ENCODE measurements around the gene LAMB1.

Gene LAMB1

DNA sequence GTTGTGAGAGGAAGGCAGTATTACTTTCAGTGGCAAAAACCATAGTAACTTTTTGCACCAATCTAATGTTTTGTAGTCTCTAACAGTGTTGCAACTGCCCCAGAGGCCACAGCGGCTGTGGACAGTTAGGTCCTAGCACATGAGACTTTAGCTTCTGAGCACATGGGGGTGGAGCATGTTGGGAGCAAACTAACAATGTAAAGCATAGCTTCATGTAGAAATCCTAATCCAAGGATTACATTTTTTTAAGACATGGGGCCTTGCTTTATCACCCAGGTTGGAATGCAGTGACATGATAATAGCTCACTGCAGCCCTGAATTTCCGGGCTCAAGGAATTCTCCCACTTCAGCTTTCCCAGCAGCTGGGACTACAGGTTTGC is 49.0 kb downstream of the LAMB1 start:
- TF ChIP-seq, protein P1, sequence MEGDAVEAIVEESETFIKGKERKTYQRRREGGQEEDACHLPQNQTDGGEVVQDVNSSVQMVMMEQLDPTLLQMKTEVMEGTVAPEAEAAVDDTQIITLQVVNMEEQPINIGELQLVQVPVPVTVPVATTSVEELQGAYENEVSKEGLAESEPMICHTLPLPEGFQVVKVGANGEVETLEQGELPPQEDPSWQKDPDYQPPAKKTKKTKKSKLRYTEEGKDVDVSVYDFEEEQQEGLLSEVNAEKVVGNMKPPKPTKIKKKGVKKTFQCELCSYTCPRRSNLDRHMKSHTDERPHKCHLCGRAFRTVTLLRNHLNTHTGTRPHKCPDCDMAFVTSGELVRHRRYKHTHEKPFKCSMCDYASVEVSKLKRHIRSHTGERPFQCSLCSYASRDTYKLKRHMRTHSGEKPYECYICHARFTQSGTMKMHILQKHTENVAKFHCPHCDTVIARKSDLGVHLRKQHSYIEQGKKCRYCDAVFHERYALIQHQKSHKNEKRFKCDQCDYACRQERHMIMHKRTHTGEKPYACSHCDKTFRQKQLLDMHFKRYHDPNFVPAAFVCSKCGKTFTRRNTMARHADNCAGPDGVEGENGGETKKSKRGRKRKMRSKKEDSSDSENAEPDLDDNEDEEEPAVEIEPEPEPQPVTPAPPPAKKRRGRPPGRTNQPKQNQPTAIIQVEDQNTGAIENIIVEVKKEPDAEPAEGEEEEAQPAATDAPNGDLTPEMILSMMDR (IDR thresholded peaks at IDR 0.05; ENCODE audit: low read depth, low read length): no peak
- TF ChIP-seq EZH2phosphoT487 (IDR thresholded peaks at IDR 0.05; ENCODE audit: low read depth): no peak
- H3K36me3 ChIP-seq (replicated peaks; ENCODE audit: low read depth, low read length): no peaks in the 10 kb centered on the region

DNA sequence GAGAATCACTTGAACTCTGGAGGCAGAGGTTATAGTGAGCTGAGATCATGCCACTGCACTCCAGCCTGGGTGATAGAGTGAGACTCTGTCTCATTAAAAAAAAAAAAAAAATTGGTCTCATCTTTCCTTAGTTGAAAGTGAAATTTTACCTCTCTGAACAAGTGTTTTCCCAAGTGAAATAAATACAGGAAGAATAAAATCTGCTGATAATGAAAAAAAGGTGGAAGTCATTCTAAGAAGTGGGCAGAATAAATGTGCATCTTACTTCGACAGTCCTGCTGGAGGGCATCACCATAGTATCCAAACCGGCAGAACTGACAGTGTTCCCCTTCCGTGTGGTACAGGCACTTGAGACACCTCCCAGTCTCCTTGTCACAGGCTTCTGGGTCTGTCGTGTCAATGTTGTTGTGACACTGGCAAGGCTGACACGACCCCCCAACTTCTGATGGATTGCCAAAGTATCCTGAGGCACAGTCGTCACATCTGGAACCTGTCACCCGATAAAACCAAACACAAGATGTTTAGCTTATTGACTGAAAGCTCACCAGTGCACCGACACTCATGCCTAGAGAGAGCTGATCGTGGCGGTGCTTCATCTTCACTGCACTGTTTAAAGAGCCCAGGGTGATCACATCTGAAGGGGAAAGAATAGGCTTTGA is 49.6 kb downstream of the LAMB1 start:
- H3K27ac ChIP-seq (ENCODE audit: low read length): no peak overlapping the region
- no peaks in the 10 kb centered on the region for H3K4me1 ChIP-seq (ENCODE audit: low read length)
- H3K4me2 ChIP-seq (ENCODE audit: low read length): no peak overlapping the region
- H3K27me3 ChIP-seq (ENCODE audit: low read depth, low read length): no peaks in the 10 kb centered on the region
- TF ChIP-seq, protein P1 (IDR thresholded peaks at IDR 0.05; ENCODE audit: low read depth, low read length): no peak
- no peak for TF ChIP-seq EZH2phosphoT487 (IDR thresholded peaks at IDR 0.05; ENCODE audit: low read depth)
- H3K9ac ChIP-seq (ENCODE audit: low read length): no peak overlapping the region
- H3K79me2 ChIP-seq (ENCODE audit: low read length): no peaks in the 10 kb centered on the region
- H3K4me3 ChIP-seq (ENCODE audit: low read length): no peak overlapping the region
- H3K9me3 ChIP-seq (ENCODE audit: insufficient read depth, low read length): no peaks in the 10 kb centered on the region
- H2AFZ ChIP-seq (ENCODE audit: low read depth, low read length): no peak overlapping the region
- no peaks in the 10 kb centered on the region for H3K36me3 ChIP-seq (replicated peaks; ENCODE audit: low read depth, low read length)
- no peaks in the 10 kb centered on the region for H4K20me1 ChIP-seq (ENCODE audit: insufficient read depth, low read length)

More for the DNA sequence above, 49.0 kb downstream of the LAMB1 start:
- H2AFZ ChIP-seq (ENCODE audit: low read depth, low read length): no peak overlapping the region
- no peak overlapping the region for H3K27ac ChIP-seq (ENCODE audit: low read length)
- H3K9ac ChIP-seq (ENCODE audit: low read length): no peak overlapping the region
- no peaks in the 10 kb centered on the region for H3K9me3 ChIP-seq (ENCODE audit: insufficient read depth, low read length)
- H3K4me1 ChIP-seq (ENCODE audit: low read length): no peaks in the 10 kb centered on the region
- H3K4me2 ChIP-seq (ENCODE audit: low read length): no peak overlapping the region
- no peaks in the 10 kb centered on the region for H3K27me3 ChIP-seq (ENCODE audit: low read depth, low read length)
- no peaks in the 10 kb centered on the region for H4K20me1 ChIP-seq (ENCODE audit: insufficient read depth, low read length)
- no peaks in the 10 kb centered on the region for H3K79me2 ChIP-seq (ENCODE audit: low read length)
- H3K4me3 ChIP-seq (ENCODE audit: low read length): no peak overlapping the region

DNA sequence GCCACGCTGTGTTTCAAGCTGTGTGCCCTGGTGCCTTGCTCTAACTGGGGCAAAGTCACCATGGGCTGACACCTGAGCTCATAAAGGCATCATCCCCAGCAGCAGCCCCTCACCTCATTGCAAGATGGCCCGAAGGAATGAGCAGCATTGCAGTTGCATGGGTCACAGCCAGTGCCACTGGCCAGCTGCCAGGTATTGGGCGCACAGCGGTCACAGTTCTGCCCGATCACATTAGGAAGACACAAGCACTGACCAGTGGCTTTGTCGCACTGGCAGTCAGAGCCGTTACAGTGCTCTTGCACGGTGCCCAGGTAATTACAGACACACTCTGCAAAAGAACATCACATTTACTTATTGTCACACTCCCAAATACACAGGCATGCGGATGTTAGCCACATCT is 51.1 kb downstream of the LAMB1 start:
- Histone ChIP-seq H3K4me1 (ENCODE audit: low read length) (no peaks in the 10 kb centered on the region), H3K9ac (ENCODE audit: low read length) (no peak overlapping the region), H2AFZ (ENCODE audit: low read depth, low read length) (no peak overlapping the region), H3K4me3 (ENCODE audit: low read length) (no peak overlapping the region), H3K27me3 (ENCODE audit: low read depth, low read length) (no peaks in the 10 kb centered on the region), H3K4me2 (ENCODE audit: low read length) (no peak overlapping the region), H3K36me3 (replicated peaks; ENCODE audit: low read depth, low read length) (no peaks in the 10 kb centered on the region), H3K27ac (ENCODE audit: low read length) (no peak overlapping the region), H3K9me3 (ENCODE audit: insufficient read depth, low read length) (no peaks in the 10 kb centered on the region), H4K20me1 (ENCODE audit: insufficient read depth, low read length) (no peaks in the 10 kb centered on the region), H3K79me2 (ENCODE audit: low read length) (no peaks in the 10 kb centered on the region)
- no peak for TF ChIP-seq EZH2phosphoT487 (IDR thresholded peaks at IDR 0.05; ENCODE audit: low read depth)
- TF ChIP-seq, protein P1 (IDR thresholded peaks at IDR 0.05; ENCODE audit: low read depth, low read length): no peak

DNA sequence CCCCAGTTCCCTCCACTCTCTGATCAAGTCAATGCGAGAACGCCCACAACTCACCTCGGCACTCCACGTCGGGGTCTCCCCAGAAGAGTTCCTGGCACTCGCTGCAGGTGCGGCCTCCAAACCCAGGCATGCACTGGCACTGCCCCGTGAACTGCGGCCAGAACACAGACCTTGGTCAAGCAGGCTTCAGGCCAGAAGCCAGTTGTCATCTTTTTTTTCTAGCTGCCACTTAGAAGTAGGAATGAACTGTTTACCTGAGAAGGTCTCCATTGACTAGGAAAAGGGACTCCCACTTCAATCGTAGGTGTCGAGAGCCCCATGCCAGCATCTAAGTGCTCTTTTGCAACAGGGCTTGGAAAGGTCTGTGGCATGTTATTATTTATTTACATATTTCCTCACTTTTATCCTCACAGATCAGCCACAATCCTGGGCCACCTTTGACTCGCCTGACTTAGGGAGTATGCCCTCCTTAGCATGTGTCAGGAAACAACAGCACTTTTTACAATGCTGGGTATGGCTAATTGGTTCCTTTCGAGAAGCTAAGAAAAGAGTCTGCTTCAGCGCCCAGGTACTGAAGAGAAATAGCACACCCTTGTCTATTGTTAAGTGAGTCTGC is 51.7 kb downstream of the LAMB1 start:
- no peaks in the 10 kb centered on the region for H3K9me3 ChIP-seq (ENCODE audit: insufficient read depth, low read length)
- no peaks in the 10 kb centered on the region for H4K20me1 ChIP-seq (ENCODE audit: insufficient read depth, low read length)
- no peak overlapping the region for H3K4me2 ChIP-seq (ENCODE audit: low read length)
- H3K4me1 ChIP-seq (ENCODE audit: low read length): no peaks in the 10 kb centered on the region
- H3K4me3 ChIP-seq (ENCODE audit: low read length): no peak overlapping the region
- H2AFZ ChIP-seq (ENCODE audit: low read depth, low read length): no peak overlapping the region
- TF ChIP-seq EZH2phosphoT487 (IDR thresholded peaks at IDR 0.05; ENCODE audit: low read depth): no peak
- TF ChIP-seq, protein P1 (IDR thresholded peaks at IDR 0.05; ENCODE audit: low read depth, low read length): no peak
- H3K79me2 ChIP-seq (ENCODE audit: low read length): no peaks in the 10 kb centered on the region
- H3K27ac ChIP-seq (ENCODE audit: low read length): no peak overlapping the region
- no peaks in the 10 kb centered on the region for H3K27me3 ChIP-seq (ENCODE audit: low read depth, low read length)
- no peaks in the 10 kb centered on the region for H3K36me3 ChIP-seq (replicated peaks; ENCODE audit: low read depth, low read length)
- H3K9ac ChIP-seq (ENCODE audit: low read length): no peak overlapping the region

All from OCI-LY3 (cell line).